Adipose tissue (tissue), 3 donors: Measurements from ENCODE around the gene PPIA. TPM values are rescaled to one million over a fixed set of nuclear protein-coding genes. Genes with fewer than 3 reads are reported as not detected.

Source experiments
- H3K27ac ChIP-seq: one replicate; pipeline ENCODE4 v1.5.1; 2013; ENCODE audit warnings: low read depth, low read length
- WGBS, 3 donors: extraction: QIAGEN DNeasy Blood & Tissue Kit; methylation state at CpG; one replicate each; pipeline ENCODE4 v1.1.7; 2013; 5-methylcytosine and 5-hydroxymethylcytosine counted together
- polyA plus RNA-seq, 3 donors: library from polyadenylated mRNA; stranded (reverse); fragments of 200-250 nt; gene quantifications; one replicate each; pipeline ENCODE4 v1.2.3, GENCODE V29; 2013
- donor health status: healthy with polysubstance abuse.
- donor health status: Bipolar disorder and iron deficiency.
- donor health status: healthy.

The PPIA gene
- polyA plus RNA-seq, 3 donors: 1,331 to 2,758 (median 2,310) TPM

DNA sequence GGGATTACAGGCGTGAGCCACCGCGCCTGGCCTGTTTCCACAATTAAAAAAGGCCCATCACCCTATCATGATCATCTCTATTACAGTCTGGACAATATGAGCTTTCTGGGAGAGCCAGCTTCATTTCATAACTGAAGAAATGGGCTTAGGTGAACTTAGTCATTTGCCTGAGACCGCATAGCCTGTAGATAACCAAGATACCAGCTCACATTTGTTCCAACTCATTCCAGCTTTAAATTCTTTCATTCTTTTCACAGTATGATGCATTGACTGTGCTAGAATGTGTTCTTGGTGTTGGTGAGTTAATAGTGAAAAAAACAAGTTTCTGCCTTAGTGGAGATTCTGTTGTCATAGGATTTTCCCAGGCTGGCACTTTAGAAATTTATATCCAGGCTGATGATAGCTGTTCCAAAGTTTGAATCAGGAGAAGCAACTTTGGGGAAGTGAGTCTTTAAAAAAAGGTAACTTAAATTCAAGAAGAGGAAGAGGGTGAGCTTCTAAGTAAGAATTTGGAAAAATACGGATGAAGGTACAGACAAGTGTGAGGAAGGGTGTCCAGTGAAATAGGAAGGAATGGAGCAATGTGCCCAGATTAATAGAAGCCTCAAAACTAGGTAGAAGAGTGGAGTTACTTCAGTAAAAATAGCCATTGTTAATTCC, 53.5 kb downstream of the PPIA start:
- no peak overlapping the region for H3K27ac ChIP-seq
- 78 to 88% (median 80%) methylated on average over 5 of the region's 5 CpGs for WGBS, 3 donors

DNA sequence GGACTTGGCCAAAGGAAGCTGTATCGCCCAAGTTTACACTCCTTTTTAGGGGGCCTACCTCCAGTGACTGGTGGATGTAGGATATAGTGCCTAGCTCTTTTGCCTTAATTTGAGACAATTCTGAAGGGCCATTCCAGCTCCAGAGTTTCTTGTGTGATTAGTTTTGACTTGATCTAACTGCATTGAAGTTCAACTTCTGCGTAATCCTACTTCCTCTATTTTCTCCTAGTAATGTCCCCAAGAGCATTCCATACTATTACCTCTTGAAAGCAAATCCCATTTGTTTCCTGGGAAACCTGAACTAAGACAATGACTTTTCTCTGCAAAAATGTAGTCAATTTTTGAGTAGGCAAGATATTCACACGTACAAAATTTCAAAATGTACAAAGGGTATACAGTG, 56.1 kb downstream of the PPIA start:
- 83 to 88% (median 85%) methylated on average over 3 of the region's 3 CpGs for WGBS, 3 donors
- no peak overlapping the region for H3K27ac ChIP-seq

Other genes with a start within 250 kb of the PPIA start
- gene DDX56, start 222.8 kb upstream of the PPIA start, polyA plus RNA-seq: 10 to 100 TPM; 27.3 to 50.9 (median 30.3) TPM
- gene TMED4, start 214.4 kb upstream of the PPIA start, polyA plus RNA-seq: 10 to 100 TPM; 21.6 to 43.0 (median 41.1) TPM
- gene OGDH, start 190.1 kb upstream of the PPIA start, polyA plus RNA-seq: 10 to 100 TPM; 22.7 to 71.7 (median 31.9) TPM
- 10 to 100 TPM; 28.2 to 42.5 (median 29.5) TPM for gene ZMIZ2, start 47.8 kb upstream of the PPIA start, polyA plus RNA-seq
- gene H2AZ2, start 51.4 kb downstream of the PPIA start, polyA plus RNA-seq: 100 to 1,000 TPM in 1 of 3 donors, 10 to 100 TPM in 2; 53.1 to 123 (median 78.6) TPM
- 1 to 10 TPM; 3.7 to 9.0 (median 8.1) TPM for gene PURB, start 88.8 kb downstream of the PPIA start, polyA plus RNA-seq
- 1 to 10 TPM; 1.1 to 6.5 (median 1.8) TPM for gene MYO1G, start 182.3 kb downstream of the PPIA start, polyA plus RNA-seq
- gene CCM2, start 203.5 kb downstream of the PPIA start, polyA plus RNA-seq: 10 to 100 TPM; 21.7 to 58.0 (median 47.7) TPM